OCI-LY7 (cell line): ENCODE results near the gene LRRC8D. TPM values are rescaled to one million over a fixed set of nuclear protein-coding genes. Genes with fewer than 3 reads are reported as not detected.

Experiments used
- BruUV-seq: library from RNA; stranded (reverse); fragments of 400-500 nt; replicated peaks from 2 replicates; lab custom pipeline; 2021; lab: Mats Ljungman, UMichigan
- CTCF ChIA-PET: fragments of 300-600 bp; sonication (Branson Sonifier 250); formaldehyde crosslinking; loops from one replicate; lab custom pipeline; 2022; ENCODE audit warnings: antibody characterized with exemption; ENCODE audit not compliant: unreplicated experiment; lab: Charles Lee
- POLR2A ChIA-PET: fragments of 300-600 bp; sonication (Branson Sonifier 250); formaldehyde crosslinking; loops from one replicate; lab custom pipeline; 2022; ENCODE audit warnings: antibody characterized with exemption; lab: Charles Lee
- DNase-seq: peaks from one replicate; pipeline ENCODE4 v3.0.0-alpha.2; 2015; ENCODE audit warnings: low spot score
- H2AFZ ChIP-seq: fragments of 200-600 bp; sonication (generic), shearing (Covaris generic); 2 replicates; pipeline ENCODE4 v1.6.1; 2014; ENCODE audit warnings: mild to moderate bottlenecking, antibody characterized with exemption, low read length, moderate library complexity
- H3K27ac ChIP-seq: fragments of 200-600 bp; sonication (generic); 2 replicates; pipeline ENCODE4 v1.5.1; 2014; ENCODE audit warnings: mixed run types, low read depth, mild to moderate bottlenecking, moderate library complexity, low read length, inconsistent platforms; ENCODE audit not compliant: poor library complexity, severe bottlenecking
- H3K36me3 ChIP-seq: fragments of 200-600 bp; sonication (generic); 2 replicates; pipeline ENCODE4 v1.6.1; 2014; ENCODE audit warnings: mild to moderate bottlenecking, antibody characterized with exemption, low read length, moderate library complexity, mixed read lengths; ENCODE audit not compliant: insufficient read depth
- H3K4me1 ChIP-seq: fragments of 200-600 bp; sonication (generic); 2 replicates; pipeline ENCODE4 v1.5.1; 2014; ENCODE audit warnings: mild to moderate bottlenecking, low read length; ENCODE audit not compliant: insufficient read depth, poor library complexity, severe bottlenecking
- H3K4me2 ChIP-seq: fragments of 200-600 bp; sonication (generic); 2 replicates; pipeline ENCODE4 v1.6.1; 2014; ENCODE audit warnings: mild to moderate bottlenecking, low read length
- H3K4me3 ChIP-seq: fragments of 200-600 bp; sonication (generic); 2 replicates; pipeline ENCODE4 v1.5.1; 2014; ENCODE audit warnings: mild to moderate bottlenecking, low read depth, low read length; ENCODE audit not compliant: poor library complexity, severe bottlenecking
- H3K79me2 ChIP-seq: fragments of 200-600 bp; sonication (generic); 2 replicates; pipeline ENCODE4 v1.6.1; 2016; ENCODE audit warnings: low read depth, mild to moderate bottlenecking, low read length, moderate library complexity, mixed read lengths; ENCODE audit not compliant: insufficient read depth
- H3K9me2 ChIP-seq: fragments of 200-600 bp; sonication (generic); 2 replicates; pipeline ENCODE4 v1.6.1; 2016; ENCODE audit warnings: mild to moderate bottlenecking, low read length, mixed read lengths; ENCODE audit not compliant: insufficient read depth
- H3K9me3 ChIP-seq: fragments of 200-600 bp; sonication (generic); 2 replicates; pipeline ENCODE4 v1.6.1; 2014; ENCODE audit warnings: mild to moderate bottlenecking, mixed run types, low read length, mixed read lengths
- H4K20me1 ChIP-seq: fragments of 200-600 bp; sonication (generic); 2 replicates; pipeline ENCODE4 v1.6.1; 2014; ENCODE audit warnings: mild to moderate bottlenecking, antibody characterized with exemption, low read length, moderate library complexity, mixed read lengths; ENCODE audit not compliant: insufficient read depth
- EZH2phosphoT487 ChIP-seq: fragments of 200-600 bp; sonication (generic); IDR thresholded peaks from 2 replicates; pipeline ENCODE4 v1.6.1; 2018; ENCODE audit warnings: low read depth, borderline replicate concordance, mild to moderate bottlenecking, mixed run types, antibody characterized with exemption, low read length, moderate library complexity, mixed read lengths
- intact Hi-C: fragments of 100-400 bp; cut with micrococcal nuclease; formaldehyde crosslinking; loops from one replicate; pipeline ENCODE4 v1.10.0; 2022; ENCODE audit not compliant: unreplicated experiment
- total RNA-seq, 2 experiments: library from RNA; depleted of rRNA in 1 of 2; stranded (reverse); fragments of >200 nt in 1 of 2; shearing (Covaris generic) in 1 of 2; gene quantifications; 2 replicates each; pipeline ENCODE4 v1.2.3, GENCODE V29; 2014 to 2022
- TF ChIP-seq, protein P1 (sequence below): fragments of 200-600 bp; sonication (generic); conservative IDR thresholded peaks from 2 replicates; pipeline ENCODE4 v1.5.1; 2014; ENCODE audit warnings: mild to moderate bottlenecking, antibody characterized with exemption, low read length, moderate library complexity, mixed read lengths

The LRRC8D gene
- total RNA-seq, 2 experiments from 2014 or later = 23.8 to 37.1 TPM

DNA sequence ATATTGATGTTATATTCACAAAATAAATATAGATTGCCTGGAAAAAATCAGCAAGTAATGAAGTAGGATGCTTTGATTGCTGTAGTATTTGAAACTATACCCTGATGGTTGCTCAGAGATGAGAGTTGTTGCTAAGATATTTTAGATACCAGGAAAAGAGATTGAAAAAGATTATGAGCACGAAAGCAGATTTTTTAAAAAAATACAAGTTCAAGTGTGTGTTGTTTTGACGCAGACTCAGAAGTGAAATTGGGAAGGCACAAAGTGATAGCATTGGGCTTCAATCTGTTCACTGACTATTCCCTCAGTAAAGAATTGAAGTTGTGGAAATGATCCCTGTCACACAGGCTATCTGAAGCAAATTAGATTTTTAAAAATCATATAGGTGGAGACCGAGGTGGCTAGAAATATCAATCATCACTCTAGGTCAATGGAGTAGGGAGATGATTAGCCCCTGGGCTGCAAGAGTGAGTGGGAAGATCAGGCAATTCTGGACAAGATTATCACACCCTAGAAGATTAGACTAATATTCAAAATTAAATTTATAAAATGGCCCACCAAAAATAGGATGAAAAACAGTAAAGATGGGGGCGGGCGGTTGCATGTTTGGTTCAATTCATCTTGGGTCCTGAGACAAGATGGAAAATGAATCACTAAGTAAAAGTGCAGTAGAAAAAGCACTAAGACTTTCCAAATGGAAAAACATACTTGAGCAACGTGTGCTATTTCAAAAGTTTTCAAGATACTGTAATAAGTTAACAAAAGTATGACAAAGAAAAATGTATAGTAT, 41.5 kb upstream of the LRRC8D start:
- BruUV-seq = no TSS peak
- Histone ChIP-seq H3K36me3 (no peaks in the 10 kb centered on the region), H3K79me2 (no peaks in the 10 kb centered on the region), H4K20me1 (no peaks in the 10 kb centered on the region), H3K4me1 (no peaks in the 10 kb centered on the region), H3K9me2 (no peaks in the 10 kb centered on the region), H3K9me3 (no peaks in the 10 kb centered on the region), H2AFZ (no peak overlapping the region), H3K4me3 (no peak overlapping the region), H3K27ac (no peak overlapping the region), H3K4me2 (no peak overlapping the region)
- no peak for TF ChIP-seq EZH2phosphoT487
- TF ChIP-seq, protein P1, sequence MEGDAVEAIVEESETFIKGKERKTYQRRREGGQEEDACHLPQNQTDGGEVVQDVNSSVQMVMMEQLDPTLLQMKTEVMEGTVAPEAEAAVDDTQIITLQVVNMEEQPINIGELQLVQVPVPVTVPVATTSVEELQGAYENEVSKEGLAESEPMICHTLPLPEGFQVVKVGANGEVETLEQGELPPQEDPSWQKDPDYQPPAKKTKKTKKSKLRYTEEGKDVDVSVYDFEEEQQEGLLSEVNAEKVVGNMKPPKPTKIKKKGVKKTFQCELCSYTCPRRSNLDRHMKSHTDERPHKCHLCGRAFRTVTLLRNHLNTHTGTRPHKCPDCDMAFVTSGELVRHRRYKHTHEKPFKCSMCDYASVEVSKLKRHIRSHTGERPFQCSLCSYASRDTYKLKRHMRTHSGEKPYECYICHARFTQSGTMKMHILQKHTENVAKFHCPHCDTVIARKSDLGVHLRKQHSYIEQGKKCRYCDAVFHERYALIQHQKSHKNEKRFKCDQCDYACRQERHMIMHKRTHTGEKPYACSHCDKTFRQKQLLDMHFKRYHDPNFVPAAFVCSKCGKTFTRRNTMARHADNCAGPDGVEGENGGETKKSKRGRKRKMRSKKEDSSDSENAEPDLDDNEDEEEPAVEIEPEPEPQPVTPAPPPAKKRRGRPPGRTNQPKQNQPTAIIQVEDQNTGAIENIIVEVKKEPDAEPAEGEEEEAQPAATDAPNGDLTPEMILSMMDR = no peak
- no peak for DNase-seq
- POLR2A ChIA-PET = interaction anchor here (1.2 kb wide), 1 partner anchor 16 kb away, joined by 4 read pairs; no protein-coding TSS in a partner anchor
- intact Hi-C loops = no loop called here
- CTCF ChIA-PET = no interaction called here

DNA sequence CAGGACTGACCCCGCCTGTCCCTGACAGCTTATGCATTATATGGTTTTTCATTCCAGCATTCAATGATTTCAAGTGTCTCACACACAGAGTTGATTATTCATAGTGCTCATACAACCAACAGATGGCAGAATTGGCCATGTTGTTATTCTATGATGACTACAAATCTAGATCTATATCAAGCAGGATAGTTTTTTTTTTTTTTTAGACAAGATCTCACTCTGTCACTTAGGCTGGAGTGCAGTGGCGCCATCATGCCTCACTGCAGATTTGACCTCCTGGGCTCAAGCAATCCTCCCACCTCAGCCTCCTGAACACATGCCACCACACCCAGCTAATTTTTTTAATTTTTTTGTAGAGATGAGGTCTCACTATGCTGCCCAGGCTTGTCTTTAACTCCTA, 40.1 kb upstream of the LRRC8D start:
- Histone ChIP-seq H3K9me3 (no peaks in the 10 kb centered on the region), H3K79me2 (no peaks in the 10 kb centered on the region), H3K4me3 (no peak overlapping the region), H3K36me3 (no peaks in the 10 kb centered on the region), H4K20me1 (no peaks in the 10 kb centered on the region), H3K27ac (no peak overlapping the region), H3K9me2 (no peaks in the 10 kb centered on the region), H3K4me1 (no peaks in the 10 kb centered on the region), H3K4me2 (no peak overlapping the region), H2AFZ (no peak overlapping the region)
- peak; percentile 60 for DNase-seq
- BruUV-seq = no TSS peak
- TF ChIP-seq, protein P1 = peak; percentile 73
- no peak for TF ChIP-seq EZH2phosphoT487
- POLR2A ChIA-PET = interaction anchor here (0.6 to 1.2 kb wide), 5 partner anchors 18 to 1628 kb away, joined by 3 to 4 read pairs (median 3); no protein-coding TSS in a partner anchor
- intact Hi-C loops = no loop called here
- CTCF ChIA-PET = interaction anchor here (1.3 kb wide), 1 partner anchor 18 kb away, joined by 4 read pairs; no protein-coding TSS in a partner anchor
